CD4-positive, alpha-beta T cell treated with Interleukin-4 for 1 hour (primary cell): ENCODE results near the gene IQCH.

Experiments
- DNase-seq, 2 donors: peaks; one replicate each; pipeline ENCODE4 v3.0.0-alpha.2; 2020 to 2022

IQCH gene

GRCh38 chr15:67254238-67255175 lies at the start of gene IQCH, which contains the start of gene AAGAB:
TSS of gene IQCH (plus strand) at chr15:67254786. CDS start at chr15:67254897, 111 bp downstream.
TSS of gene AAGAB (minus strand) at chr15:67254661. CDS start at chr15:67254631, 30 bp downstream.
- peak; percentile 96 to 97 for DNase-seq

- DNase-seq = no peak
These were observed 46.9 kb upstream of the IQCH start for GRCh38 chr15:67207555-67208207.

- no peak for DNase-seq
These were observed 46.2 kb upstream of the IQCH start for GRCh38 chr15:67208396-67208795.

DNA sequence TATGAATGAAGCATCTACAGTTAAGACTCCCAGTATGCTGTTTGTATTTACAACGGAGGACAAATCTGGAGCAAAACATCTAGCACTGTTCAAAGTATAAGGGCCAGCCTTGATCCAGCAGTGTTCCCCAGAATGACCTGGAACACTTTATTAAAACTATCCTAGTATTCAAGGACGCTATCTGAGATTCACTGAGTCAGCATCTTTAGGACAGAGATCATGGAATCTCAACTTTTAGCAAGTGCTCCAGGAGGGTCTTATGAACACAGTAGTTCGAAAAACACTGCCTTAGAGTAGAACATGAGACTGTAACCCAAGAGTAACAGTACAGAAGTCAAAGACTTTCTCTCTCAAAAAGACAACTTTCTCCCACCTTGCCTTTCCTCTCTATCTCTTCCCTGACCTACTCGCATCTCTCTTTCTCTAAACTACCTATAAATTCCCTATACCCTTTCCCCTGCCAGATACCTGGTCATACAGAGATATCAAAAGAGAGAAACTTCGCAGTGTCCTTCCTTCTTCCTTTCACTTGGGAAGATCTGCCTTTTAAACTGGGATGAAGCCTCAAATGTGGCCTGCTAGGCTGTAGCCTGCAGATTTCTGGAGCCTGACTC lies 43.9 kb upstream of the IQCH start:
- DNase-seq = no peak

GRCh38 chr15:67212684-67213367 lies 41.8 kb upstream of the IQCH start:
- no peak for DNase-seq

DNA sequence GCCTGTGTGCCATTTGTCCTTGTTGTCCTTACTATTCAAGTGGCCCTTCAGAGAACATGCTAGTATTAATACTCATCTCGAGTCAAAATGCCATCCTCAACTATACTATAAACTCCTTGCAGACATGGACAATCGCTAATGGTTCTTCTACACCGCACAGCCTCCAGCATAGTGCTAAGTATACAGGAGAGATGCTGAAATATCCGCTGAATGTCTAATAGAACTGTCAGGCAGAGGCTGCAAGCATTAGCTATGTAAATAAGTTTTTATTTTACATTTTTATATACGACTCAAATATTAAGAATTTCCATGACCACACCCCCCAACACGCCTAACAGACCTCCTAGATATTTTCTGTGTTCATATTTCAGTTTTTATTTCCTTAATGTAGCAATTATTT lies 39.5 kb upstream of the IQCH start:
- no peak for DNase-seq

DNA sequence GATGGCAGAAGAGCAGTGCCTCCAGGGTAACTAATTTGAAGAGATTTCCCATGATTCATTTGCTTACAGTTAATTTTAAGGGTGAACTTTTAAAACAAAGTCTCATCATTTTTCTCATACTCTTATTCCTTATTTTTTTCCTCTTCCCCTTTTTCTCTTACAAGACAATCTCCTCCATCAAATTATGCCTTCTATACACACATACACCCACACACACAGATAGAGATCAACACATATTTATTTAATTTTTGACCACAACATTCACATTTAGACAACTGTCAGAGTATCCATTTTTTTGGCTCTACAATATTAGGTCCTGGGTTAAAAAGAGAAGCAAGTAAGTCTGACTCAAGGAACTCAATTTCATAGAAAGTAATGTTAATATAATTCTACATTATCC lies 37.7 kb upstream of the IQCH start:
- DNase-seq = no peak

DNA sequence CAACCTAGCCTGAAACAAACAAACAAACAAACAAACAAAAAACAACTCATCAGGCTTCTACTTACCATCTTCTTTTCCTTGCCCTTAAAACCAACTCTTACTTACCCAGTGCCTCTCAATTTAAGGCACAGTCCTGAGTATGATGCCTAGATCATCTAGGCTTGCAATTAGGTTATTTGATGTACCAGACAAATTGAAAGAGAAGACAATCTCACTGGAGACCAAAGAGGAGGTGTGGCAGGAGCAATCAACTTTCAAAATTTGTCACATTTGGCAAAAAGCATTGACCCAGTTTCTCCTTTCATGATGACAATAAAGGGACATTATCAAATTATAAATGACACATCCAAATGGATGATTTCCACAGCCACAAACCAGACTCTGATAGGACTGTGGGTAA lies 36.2 kb upstream of the IQCH start:
- no peak for DNase-seq

DNA sequence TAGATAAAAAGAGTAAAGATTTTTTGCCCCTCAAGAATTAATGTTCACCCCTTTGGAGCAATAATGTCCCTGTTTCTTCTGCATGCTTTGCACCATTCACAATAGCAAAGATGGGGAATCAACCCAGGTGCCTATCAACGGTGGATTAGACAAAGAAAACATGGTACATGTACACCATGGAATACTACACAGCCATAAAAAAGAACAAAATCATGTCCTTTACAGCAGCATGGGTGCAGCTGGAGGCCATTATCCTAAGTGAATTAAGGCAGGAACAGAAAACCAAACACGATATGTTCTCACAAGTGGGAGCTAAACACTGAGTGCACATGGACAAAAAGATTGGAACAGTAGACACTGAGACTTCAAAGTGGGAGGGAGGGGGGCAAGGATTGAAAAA lies 35.3 kb upstream of the IQCH start:
- DNase-seq = no peak

DNA sequence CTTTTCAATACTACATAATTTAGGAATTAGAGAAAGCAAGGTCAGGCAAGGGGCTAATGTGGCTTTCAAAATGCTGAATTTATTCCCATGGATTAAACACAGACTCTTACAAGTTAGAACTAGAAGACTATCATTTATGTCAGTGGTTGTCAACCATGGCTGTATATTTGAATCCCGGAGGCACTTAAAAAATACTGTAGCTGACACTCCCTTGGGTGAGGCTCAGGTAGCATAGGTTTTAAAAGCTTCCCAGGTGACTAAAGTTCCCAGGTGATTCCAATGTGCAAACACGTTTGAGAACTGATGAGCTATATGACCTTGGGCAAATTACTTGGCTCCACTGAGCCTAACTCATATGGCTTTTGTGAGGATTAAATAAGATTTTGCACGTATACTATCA lies 29.7 kb upstream of the IQCH start:
- DNase-seq = no peak

GRCh38 chr15:67225336-67225735 lies 29.2 kb upstream of the IQCH start:
- no peak for DNase-seq

GRCh38 chr15:67227431-67227830 lies 27.2 kb upstream of the IQCH start:
- no peak for DNase-seq

- DNase-seq = no peak
These were observed 26.7 kb upstream of the IQCH start for GRCh38 chr15:67227846-67228245.

DNA sequence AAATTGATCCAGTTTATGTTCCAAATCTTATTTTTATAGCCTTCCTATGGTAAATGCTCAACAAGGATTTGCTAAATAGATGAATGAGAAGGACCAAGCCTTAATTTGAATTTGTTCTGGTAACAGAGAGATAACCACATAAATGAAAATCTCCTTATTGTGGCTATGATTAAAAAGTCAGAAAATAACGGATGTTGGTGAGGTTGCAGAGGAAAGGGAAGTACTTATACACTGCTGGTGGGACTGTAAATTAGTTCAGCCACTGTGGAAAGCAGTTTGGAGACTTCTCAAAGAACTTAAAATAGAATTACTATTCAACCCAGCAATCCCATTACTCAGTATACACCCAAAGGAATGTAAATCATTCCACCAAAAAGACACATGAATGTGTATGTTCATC lies 26.3 kb upstream of the IQCH start:
- peak in 1 of 2 donors; percentile 7 for DNase-seq

DNA sequence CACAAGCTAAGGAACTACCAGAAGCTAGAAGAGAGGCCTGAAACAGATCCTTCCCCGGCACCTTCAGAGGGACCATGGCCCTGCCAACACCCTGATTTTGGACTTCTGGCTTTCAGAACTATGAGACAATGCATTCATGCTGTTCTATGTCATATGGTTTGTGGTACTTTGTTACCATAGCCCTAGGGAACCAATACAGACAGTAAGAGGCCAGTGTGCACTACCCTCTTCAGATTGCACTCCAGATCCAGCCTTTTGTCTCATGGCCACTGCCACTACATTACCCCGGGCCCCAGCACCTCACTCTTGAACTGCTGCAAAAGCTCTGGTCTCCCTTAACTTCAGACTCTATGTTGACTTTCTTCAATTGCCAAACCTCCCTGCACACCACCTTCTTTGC lies 24.1 kb upstream of the IQCH start:
- no peak for DNase-seq

- DNase-seq = no peak
These were observed 22.0 kb upstream of the IQCH start for GRCh38 chr15:67232591-67232990.

- peak in 1 of 2 donors; percentile 52 for DNase-seq
These were observed 14.1 kb upstream of the IQCH start for GRCh38 chr15:67240235-67241131.

DNA sequence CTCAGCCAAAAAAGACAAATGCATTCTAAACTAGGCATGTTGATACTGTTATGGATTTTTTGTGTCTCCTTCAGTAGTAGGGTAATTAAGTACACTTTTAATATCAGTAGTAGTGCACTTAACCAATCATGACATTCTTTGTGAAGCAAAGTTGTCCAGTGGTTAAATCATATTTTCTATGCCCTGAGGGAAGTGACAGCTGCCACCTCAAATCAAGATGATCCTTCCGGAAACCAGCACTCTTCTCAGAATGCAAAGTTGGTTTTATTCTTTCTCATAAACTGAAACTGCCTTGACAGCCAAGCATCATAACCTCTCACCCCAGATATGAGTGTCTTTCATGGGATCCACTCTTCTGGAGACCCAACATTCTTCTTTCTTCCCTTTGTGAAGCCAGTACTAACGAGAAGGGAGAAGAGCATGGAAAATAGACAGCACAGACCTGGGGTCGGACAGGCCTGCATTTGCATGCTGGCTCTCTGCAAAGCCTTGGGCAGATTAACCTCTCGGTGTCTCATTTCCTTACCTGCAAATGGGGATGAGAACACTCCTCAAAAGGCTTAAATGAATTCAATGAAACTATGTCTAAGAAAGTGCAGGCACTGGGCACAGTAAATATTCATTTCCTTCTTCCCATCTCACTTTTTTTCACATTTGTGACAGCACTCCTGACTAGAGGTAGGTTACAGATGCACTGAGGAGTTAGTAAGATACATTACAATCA lies 13.3 kb upstream of the IQCH start:
- peak in 1 of 2 donors; percentile 42 for DNase-seq

DNA sequence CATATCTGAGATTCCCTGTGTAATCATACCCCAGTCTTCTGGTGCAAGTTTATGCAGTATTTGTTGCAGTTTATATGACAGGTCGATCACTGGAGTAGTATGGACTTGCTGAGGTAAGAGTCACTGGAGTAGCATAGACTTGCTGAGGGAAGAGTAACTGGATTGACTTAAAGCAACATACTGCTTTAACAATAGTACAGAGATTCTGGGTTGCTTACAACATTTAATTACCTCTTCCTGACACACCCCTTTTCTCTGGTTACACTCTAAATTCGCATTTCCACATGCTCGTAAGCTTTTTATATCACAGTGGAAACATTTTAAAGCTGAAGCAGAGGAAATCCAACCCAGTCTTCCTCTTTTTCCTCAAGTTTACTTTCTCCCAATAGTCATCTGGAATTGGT lies 11.9 kb upstream of the IQCH start:
- DNase-seq = no peak

DNA sequence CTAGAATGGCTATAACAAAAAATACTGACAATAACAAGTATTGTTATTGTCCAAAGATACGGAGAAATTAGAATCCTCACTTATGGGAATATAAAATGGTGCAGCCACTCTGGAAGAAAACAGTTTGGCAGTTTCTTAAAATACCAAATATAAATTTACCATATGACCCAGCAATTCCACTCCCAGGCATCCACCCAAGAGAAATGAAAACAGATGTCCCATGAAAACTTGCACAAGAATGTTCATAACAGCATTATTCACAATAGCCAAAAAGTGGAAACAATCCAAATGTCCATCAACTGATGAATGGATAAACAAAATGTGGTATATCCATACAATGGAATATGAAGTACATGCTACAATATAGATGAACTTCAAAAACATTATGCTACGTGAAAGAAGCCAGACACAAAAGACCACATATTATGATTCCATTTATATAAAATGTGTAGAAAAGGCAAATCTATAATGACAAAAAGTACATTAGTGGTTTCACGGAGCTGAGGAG lies 9.6 kb upstream of the IQCH start:
- no peak for DNase-seq

DNA sequence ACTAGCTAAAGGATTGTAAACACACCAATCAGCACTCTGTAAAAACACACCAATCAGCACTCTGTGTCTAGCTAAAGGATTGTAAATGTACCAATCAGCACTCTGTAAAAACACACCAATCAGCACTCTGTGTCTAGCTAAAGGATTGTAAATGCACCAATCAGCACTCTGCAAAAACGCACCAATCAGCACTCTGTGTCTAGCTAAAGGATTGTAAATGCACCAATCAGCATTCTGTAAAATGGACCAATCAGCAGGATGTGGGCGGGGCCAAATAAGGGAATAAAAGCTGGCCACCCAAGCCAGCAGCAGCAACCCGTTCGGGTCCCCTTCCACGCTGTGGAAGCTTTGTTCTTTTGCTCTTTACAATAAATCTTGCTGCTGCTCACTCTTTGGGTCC lies 8.0 kb upstream of the IQCH start:
- peak in 1 of 2 donors; percentile 9 for DNase-seq
